Sigmoid colon (tissue), 7 donors: ENCODE measurements around the gene MAP7D2. TPM values are rescaled to one million over a fixed set of nuclear protein-coding genes. Genes with fewer than 3 reads are reported as not detected.
"Not testable (repeated sequence)": the region's sequence is repeated elsewhere in the genome, so short reads cannot be mapped to it uniquely, and the experiment has no call there.

Experiments used
- DNase-seq: peaks from one replicate; pipeline ENCODE4 v3.0.0-alpha.2; 2019
- H3K27ac ChIP-seq, 4 donors: fragments of 200-600 bp; sonication (generic); one replicate each; pipeline ENCODE4 v1.5.1; 2016 to 2019; ENCODE audit warnings: mild to moderate bottlenecking in 1 of 4
- H3K27me3 ChIP-seq, 3 donors: fragments of 200-600 bp; sonication (generic); one replicate each; pipeline ENCODE4 v1.5.1; 2019; ENCODE audit warnings: mild to moderate bottlenecking in 1 of 3
- H3K36me3 ChIP-seq, 4 donors: fragments of 200-600 bp; sonication (generic); one replicate each; pipeline ENCODE4 v1.5.1; 2016 to 2019
- H3K4me1 ChIP-seq, 4 donors: fragments of 200-600 bp; sonication (generic); one replicate each; pipeline ENCODE4 v1.5.1; 2017 to 2019
- H3K4me3 ChIP-seq, 4 donors: fragments of 200-600 bp; sonication (generic); one replicate each; pipeline ENCODE4 v1.5.1; 2017 to 2019; ENCODE audit warnings: mild to moderate bottlenecking in 2 of 4, moderate library complexity in 1 of 4
- H3K9me3 ChIP-seq, 4 donors: fragments of 200-600 bp in 3 of 4; sonication (generic) in 3 of 4; one replicate each; pipeline versions ENCODE4 v1.5.1 to v1.6.1; 2013 to 2019
- EP300 ChIP-seq, 4 donors: sonication (generic); formaldehyde crosslinking; IDR thresholded peaks; one replicate each; pipeline ENCODE4 v1.6.1; 2017; ENCODE audit warnings: antibody characterized with exemption in 4 of 4
- POLR2A ChIP-seq, 2 donors: fragments of 450-650 bp; IDR thresholded peaks; one replicate each; pipeline ENCODE4 v1.6.1; 2016; ENCODE audit warnings: antibody characterized with exemption in 2 of 2, mild to moderate bottlenecking in 2 of 2, moderate library complexity in 2 of 2
- POLR2AphosphoS5 ChIP-seq, 4 donors: sonication (generic); formaldehyde crosslinking; IDR thresholded peaks; one replicate each; pipeline ENCODE4 v1.6.1; 2017; ENCODE audit warnings: antibody characterized with exemption in 4 of 4
- WGBS, 2 donors: extraction: QIAGEN DNeasy Blood & Tissue Kit; methylation state at CpG; one replicate each; pipeline ENCODE4 v1.1.7; 2013; 5-methylcytosine and 5-hydroxymethylcytosine counted together
- intact Hi-C: fragments of 100-400 bp; cut with DNase I; formaldehyde crosslinking; loops from one replicate; pipeline ENCODE4 v1.15.1; 2023
- polyA plus RNA-seq, 3 donors: library from polyadenylated mRNA; stranded (reverse); fragments of 200-250 nt; gene quantifications; one replicate each; pipeline ENCODE4 v1.2.3, GENCODE V29; 2013
- total RNA-seq, 4 donors: library from RNA; depleted of rRNA; stranded (reverse); fragments of >200 nt; gene quantifications; one replicate each; pipeline ENCODE4 v1.1.0, GENCODE V29; 2016
- TF ChIP-seq, protein P1 (sequence below), 4 experiments: fragments of 450-650 bp in 3 of 4; fragments of 200-600 bp in 1 of 4; IDR thresholded peaks; one replicate each; pipeline ENCODE4 v1.5.1; 2016 to 2019; ENCODE audit warnings: antibody characterized with exemption in 4 of 4, mild to moderate bottlenecking in 3 of 4, moderate library complexity in 2 of 4
- donor health status: healthy with polysubstance abuse.
- donor health status: Bipolar disorder and iron deficiency.
- donor health status: healthy.

The MAP7D2 gene
- total and polyA plus RNA-seq, 7 donors = 0.66 to 2.5 (median 1.4) TPM

DNA sequence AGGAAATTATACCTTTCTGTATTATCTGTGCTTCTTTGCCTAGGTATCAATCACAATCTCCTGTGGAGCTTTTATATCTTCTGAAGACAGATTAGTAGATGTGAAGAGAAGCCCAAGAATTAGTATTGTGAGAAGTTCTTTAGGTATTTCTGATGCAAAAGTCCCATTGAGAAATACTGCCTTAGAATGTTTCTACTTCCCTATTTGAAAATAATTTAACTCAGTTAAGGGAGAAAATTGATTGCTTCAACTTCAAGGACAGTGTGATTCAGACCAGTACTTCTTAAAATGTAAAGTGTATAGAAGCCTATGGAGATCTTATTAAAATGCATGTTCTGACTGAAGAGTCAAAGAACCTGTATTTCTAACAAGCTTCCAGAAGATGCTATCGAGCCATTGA lies 16.0 kb upstream of the MAP7D2 start:
- Histone ChIP-seq H3K27ac (no peak overlapping the region), H3K4me3 (no peak overlapping the region), H3K27me3 (no peaks in the 10 kb centered on the region), H3K9me3 (no peaks in the 10 kb centered on the region), H3K36me3 (peaks cover 0 to 52% (median 11%) of the 10 kb centered on the region in 4 donors), H3K4me1 (peaks cover 0 to 3% (median 0%) of the 10 kb centered on the region in 4 donors)
- WGBS, 2 donors = 79 to 86% methylated on average over 1 of the region's 1 CpG
- intact Hi-C loops = loop anchor here (10.0 kb wide), 2 partner anchors 148 to 228 kb away; no protein-coding TSS in a partner anchor
- TF ChIP-seq, protein P1, sequence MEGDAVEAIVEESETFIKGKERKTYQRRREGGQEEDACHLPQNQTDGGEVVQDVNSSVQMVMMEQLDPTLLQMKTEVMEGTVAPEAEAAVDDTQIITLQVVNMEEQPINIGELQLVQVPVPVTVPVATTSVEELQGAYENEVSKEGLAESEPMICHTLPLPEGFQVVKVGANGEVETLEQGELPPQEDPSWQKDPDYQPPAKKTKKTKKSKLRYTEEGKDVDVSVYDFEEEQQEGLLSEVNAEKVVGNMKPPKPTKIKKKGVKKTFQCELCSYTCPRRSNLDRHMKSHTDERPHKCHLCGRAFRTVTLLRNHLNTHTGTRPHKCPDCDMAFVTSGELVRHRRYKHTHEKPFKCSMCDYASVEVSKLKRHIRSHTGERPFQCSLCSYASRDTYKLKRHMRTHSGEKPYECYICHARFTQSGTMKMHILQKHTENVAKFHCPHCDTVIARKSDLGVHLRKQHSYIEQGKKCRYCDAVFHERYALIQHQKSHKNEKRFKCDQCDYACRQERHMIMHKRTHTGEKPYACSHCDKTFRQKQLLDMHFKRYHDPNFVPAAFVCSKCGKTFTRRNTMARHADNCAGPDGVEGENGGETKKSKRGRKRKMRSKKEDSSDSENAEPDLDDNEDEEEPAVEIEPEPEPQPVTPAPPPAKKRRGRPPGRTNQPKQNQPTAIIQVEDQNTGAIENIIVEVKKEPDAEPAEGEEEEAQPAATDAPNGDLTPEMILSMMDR (IDR thresholded peaks at IDR 0.05) = no peak
- TF ChIP-seq POLR2A (IDR thresholded peaks at IDR 0.05) = no peak
- no peak for TF ChIP-seq EP300 (IDR thresholded peaks at IDR 0.05)
- no peak for TF ChIP-seq POLR2AphosphoS5 (IDR thresholded peaks at IDR 0.05)
- DNase-seq = no peak

- Histone ChIP-seq H3K9me3 (no peaks in the 10 kb centered on the region), H3K4me3 (no peak overlapping the region), H3K27ac (no peak overlapping the region), H3K4me1 (no peaks in the 10 kb centered on the region), H3K36me3 (peaks cover 0 to 44% (median 8%) of the 10 kb centered on the region in 4 donors), H3K27me3 (no peaks in the 10 kb centered on the region)
- intact Hi-C loops = loop anchor here (10.0 kb wide), 2 partner anchors 146 to 226 kb away; no protein-coding TSS in a partner anchor
- no peak for DNase-seq
- TF ChIP-seq POLR2A (IDR thresholded peaks at IDR 0.05) = no peak
- TF ChIP-seq POLR2AphosphoS5 (IDR thresholded peaks at IDR 0.05) = no peak
- WGBS, 2 donors = 92 to 97% methylated on average over 1 of the region's 1 CpG
These were observed 13.7 kb upstream of the MAP7D2 start for GRCh38 chrX:20130357-20130756.

- peaks cover 0 to 44% (median 8%) of the 10 kb centered on the region in 4 donors for H3K36me3 ChIP-seq
- no peaks in the 10 kb centered on the region for H3K9me3 ChIP-seq
- no peak overlapping the region for H3K4me3 ChIP-seq
- no peaks in the 10 kb centered on the region for H3K27me3 ChIP-seq
- TF ChIP-seq POLR2A (IDR thresholded peaks at IDR 0.05) = no peak
- no peak for TF ChIP-seq POLR2AphosphoS5 (IDR thresholded peaks at IDR 0.05)
- TF ChIP-seq EP300 (IDR thresholded peaks at IDR 0.05) = no peak
- TF ChIP-seq, protein P1 (IDR thresholded peaks at IDR 0.05) = no peak
- intact Hi-C loops = no loop called here
- WGBS, 2 donors = 77 to 92% methylated on average over 1 of the region's 1 CpG
- DNase-seq = no peak
- no peaks in the 10 kb centered on the region for H3K4me1 ChIP-seq
- H3K27ac ChIP-seq = no peak overlapping the region
These were observed 12.8 kb upstream of the MAP7D2 start for GRCh38 chrX:20129547-20129946.

DNA sequence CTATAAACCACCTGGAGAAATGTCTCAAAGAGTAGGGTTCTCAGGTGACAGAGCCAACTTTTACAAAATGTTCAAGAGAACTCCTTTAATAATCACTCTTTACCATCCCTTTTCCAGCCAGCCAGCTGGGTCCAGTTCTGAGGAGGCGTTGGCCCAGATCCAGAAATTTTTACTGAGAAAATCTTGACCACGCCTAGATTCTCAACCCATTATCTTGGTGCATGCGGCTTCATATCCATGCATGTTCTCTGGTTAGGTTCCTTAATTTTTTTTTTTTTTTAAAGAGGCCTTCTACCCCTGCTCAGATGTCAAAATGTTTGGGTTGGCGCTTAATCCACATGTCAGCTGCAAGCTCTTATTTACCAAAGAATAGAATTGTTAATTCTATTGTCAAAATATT lies 12.0 kb upstream of the MAP7D2 start:
- H3K27me3 ChIP-seq = no peaks in the 10 kb centered on the region
- TF ChIP-seq, protein P1 (IDR thresholded peaks at IDR 0.05) = no peak
- TF ChIP-seq EP300 (IDR thresholded peaks at IDR 0.05) (no peak), POLR2AphosphoS5 (IDR thresholded peaks at IDR 0.05) (no peak), POLR2A (IDR thresholded peaks at IDR 0.05) (no peak)
- DNase-seq = no peak
- 41 to 67% methylated on average over 4 of the region's 4 CpGs for WGBS, 2 donors
- intact Hi-C loops = no loop called here
- H3K4me1 ChIP-seq = no peaks in the 10 kb centered on the region
- peaks cover 0 to 41% (median 8%) of the 10 kb centered on the region in 4 donors for H3K36me3 ChIP-seq
- no peak overlapping the region for H3K4me3 ChIP-seq
- no peak overlapping the region for H3K27ac ChIP-seq
- H3K9me3 ChIP-seq = no peaks in the 10 kb centered on the region

GRCh38 chrX:20127440-20127839 lies 10.7 kb upstream of the MAP7D2 start:
- H3K9me3 ChIP-seq, intact Hi-C loops, H3K27ac ChIP-seq, H3K4me3 ChIP-seq, H3K4me1 ChIP-seq, DNase-seq, H3K27me3 ChIP-seq: not testable (repeated sequence)
- H3K36me3 ChIP-seq = peaks cover 0 to 30% (median 8%) of the 10 kb centered on the region in 4 donors
- WGBS, 2 donors = 1% methylated on average over 3 of the region's 3 CpGs

GRCh38 chrX:20126833-20127232 lies 10.1 kb upstream of the MAP7D2 start:
- H3K27me3 ChIP-seq, H3K9me3 ChIP-seq, DNase-seq, H3K4me3 ChIP-seq, intact Hi-C loops, H3K27ac ChIP-seq, H3K4me1 ChIP-seq: not testable (repeated sequence)
- WGBS, 2 donors = 13% methylated on average over 1 of the region's 1 CpG
- peaks cover 0 to 24% (median 7%) of the 10 kb centered on the region in 4 donors for H3K36me3 ChIP-seq
